ENCODE data around the gene RFFL. TPM values are rescaled to one million over a fixed set of nuclear protein-coding genes. Genes with fewer than 3 reads are reported as not detected.

The RFFL gene
- total and polyA plus RNA-seq, 9 of the 15 experiments (the other 6 are each of a cell fraction or from before 2014, with no cell fraction given): 3.4 to 18.1 (median 12.8) TPM

DNA sequence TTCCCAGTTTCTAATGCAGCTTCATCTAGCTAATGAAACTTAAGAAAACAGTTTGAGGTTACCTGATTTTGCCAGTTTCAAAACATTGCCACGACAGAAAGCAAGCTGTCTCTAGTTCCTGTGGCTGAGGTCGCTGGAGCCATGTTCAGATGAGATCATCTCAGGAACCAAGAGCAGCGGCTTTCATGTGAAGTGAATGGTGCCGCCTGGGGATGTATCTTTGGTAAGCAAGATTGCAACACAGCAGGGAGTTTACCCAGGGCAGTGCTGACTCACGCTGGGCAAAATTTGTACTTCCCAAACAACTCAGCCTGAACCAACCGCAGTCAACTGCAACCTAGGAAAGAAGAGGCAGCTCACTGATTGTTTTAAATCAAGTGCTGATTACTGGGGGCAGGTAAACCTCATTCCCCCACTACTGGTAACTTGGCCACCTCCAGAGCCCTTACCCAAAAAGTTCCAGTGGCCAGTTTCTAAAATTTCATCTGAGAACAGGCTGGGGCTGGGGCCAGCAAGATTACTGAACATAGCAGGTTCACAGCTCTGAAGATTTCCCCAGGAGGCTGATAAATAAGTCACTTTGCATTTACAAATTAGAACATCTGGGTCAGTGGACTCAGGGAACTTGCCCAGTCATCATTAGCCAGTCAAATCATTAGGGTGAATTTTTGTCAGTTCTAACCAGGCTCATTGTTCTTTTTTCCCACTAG lies at the start of gene RFFL (continued):
- TF ChIP-seq ESRRB (CRISPR knock-in tag; IDR thresholded peaks at IDR 0.05; ENCODE audit: borderline replicate concordance) (no peak), U2AF1 (optimal IDR thresholded peaks at IDR 0.05; ENCODE audit: low read depth, low read length) (no peak), HIVEP1 (CRISPR knock-in tag; IDR thresholded peaks at IDR 0.05) (no peak), BRF1 (IDR thresholded peaks at IDR 0.05; ENCODE audit: borderline replicate concordance, extremely low read depth, insufficient read length) (no peak), ZNF12 (CRISPR knock-in tag; IDR thresholded peaks at IDR 0.05) (no peak), PHTF2 (CRISPR knock-in tag; IDR thresholded peaks at IDR 0.05) (no peak), POLR2AphosphoS2 (IDR thresholded peaks at IDR 0.05; ENCODE audit: low read length) (no peak), RNF2 (IDR thresholded peaks at IDR 0.05) (peak; percentile 52; the same call in 1 of the 2 replicates), ZNF436 (CRISPR knock-in tag; IDR thresholded peaks at IDR 0.05) (no peak), NR4A1 (CRISPR knock-in tag; IDR thresholded peaks at IDR 0.05) (no peak), NR4A1 (tag; IDR thresholded peaks at IDR 0.05) (no peak), RBM15 (IDR thresholded peaks at IDR 0.05; ENCODE audit: insufficient read depth, low read length) (no peak), ASH1L (IDR thresholded peaks at IDR 0.05; ENCODE audit: borderline replicate concordance, low read depth, partially characterized antibody) (no peak), NFRKB (IDR thresholded peaks at IDR 0.05; ENCODE audit: low read depth) (peak; percentile 81; the same call in 1 of the 2 replicates), SMAD1 (IDR thresholded peaks at IDR 0.05; ENCODE audit: low read depth, low read length, partially characterized antibody) (no peak), CC2D1A (IDR thresholded peaks at IDR 0.05) (no peak), KLF16 (IDR thresholded peaks at IDR 0.05) (peak; percentile 69), RBM39 (optimal IDR thresholded peaks at IDR 0.05; ENCODE audit: low read depth, low read length) (no peak), GATAD2A (IDR thresholded peaks at IDR 0.05) (0 out of 2 replicates have a peak, but pooled peaks have one; percentile 76)
- TF ChIP-seq, protein P1, sequence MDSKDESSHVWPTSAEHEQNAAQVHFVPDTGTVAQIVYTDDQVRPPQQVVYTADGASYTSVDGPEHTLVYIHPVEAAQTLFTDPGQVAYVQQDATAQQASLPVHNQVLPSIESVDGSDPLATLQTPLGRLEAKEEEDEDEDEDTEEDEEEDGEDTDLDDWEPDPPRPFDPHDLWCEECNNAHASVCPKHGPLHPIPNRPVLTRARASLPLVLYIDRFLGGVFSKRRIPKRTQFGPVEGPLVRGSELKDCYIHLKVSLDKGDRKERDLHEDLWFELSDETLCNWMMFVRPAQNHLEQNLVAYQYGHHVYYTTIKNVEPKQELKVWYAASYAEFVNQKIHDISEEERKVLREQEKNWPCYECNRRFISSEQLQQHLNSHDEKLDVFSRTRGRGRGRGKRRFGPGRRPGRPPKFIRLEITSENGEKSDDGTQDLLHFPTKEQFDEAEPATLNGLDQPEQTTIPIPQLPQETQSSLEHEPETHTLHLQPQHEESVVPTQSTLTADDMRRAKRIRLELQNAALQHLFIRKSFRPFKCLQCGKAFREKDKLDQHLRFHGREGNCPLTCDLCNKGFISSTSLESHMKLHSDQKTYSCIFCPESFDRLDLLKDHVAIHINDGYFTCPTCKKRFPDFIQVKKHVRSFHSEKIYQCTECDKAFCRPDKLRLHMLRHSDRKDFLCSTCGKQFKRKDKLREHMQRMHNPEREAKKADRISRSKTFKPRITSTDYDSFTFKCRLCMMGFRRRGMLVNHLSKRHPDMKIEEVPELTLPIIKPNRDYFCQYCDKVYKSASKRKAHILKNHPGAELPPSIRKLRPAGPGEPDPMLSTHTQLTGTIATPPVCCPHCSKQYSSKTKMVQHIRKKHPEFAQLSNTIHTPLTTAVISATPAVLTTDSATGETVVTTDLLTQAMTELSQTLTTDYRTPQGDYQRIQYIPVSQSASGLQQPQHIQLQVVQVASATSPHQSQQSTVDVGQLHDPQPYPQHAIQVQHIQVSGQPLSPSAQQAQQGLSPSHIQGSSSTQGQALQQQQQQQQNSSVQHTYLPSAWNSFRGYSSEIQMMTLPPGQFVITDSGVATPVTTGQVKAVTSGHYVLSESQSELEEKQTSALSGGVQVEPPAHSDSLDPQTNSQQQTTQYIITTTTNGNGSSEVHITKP (IDR thresholded peaks at IDR 0.05; ENCODE audit: partially characterized antibody): peak; percentile 67
- TF ChIP-seq, protein P2, sequence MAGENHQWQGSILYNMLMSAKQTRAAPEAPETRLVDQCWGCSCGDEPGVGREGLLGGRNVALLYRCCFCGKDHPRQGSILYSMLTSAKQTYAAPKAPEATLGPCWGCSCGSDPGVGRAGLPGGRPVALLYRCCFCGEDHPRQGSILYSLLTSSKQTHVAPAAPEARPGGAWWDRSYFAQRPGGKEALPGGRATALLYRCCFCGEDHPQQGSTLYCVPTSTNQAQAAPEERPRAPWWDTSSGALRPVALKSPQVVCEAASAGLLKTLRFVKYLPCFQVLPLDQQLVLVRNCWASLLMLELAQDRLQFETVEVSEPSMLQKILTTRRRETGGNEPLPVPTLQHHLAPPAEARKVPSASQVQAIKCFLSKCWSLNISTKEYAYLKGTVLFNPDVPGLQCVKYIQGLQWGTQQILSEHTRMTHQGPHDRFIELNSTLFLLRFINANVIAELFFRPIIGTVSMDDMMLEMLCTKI (IDR thresholded peaks at IDR 0.05; ENCODE audit: partially characterized antibody): no peak
- TF ChIP-seq, protein P3, sequence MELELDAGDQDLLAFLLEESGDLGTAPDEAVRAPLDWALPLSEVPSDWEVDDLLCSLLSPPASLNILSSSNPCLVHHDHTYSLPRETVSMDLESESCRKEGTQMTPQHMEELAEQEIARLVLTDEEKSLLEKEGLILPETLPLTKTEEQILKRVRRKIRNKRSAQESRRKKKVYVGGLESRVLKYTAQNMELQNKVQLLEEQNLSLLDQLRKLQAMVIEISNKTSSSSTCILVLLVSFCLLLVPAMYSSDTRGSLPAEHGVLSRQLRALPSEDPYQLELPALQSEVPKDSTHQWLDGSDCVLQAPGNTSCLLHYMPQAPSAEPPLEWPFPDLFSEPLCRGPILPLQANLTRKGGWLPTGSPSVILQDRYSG (tag; conservative IDR thresholded peaks at IDR 0.05; ENCODE audit: low read depth): no peak; the same call in 1 of the 2 replicates
- TF ChIP-seq, protein P4, sequence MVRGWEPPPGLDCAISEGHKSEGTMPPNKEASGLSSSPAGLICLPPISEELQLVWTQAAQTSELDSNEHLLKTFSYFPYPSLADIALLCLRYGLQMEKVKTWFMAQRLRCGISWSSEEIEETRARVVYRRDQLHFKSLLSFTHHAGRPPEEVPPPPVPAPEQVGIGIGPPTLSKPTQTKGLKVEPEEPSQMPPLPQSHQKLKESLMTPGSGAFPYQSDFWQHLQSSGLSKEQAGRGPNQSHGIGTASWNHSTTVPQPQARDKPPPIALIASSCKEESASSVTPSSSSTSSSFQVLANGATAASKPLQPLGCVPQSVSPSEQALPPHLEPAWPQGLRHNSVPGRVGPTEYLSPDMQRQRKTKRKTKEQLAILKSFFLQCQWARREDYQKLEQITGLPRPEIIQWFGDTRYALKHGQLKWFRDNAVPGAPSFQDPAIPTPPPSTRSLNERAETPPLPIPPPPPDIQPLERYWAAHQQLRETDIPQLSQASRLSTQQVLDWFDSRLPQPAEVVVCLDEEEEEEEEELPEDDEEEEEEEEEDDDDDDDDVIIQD (CRISPR knock-in tag; IDR thresholded peaks at IDR 0.05): no peak

All from K562 (cell line).